Ascending aorta (tissue), 2 donors: ENCODE measurements around the gene PDE4B. TPM values are rescaled to one million over a fixed set of nuclear protein-coding genes. Genes with fewer than 3 reads are reported as not detected.

Experiments
- DNase-seq, 2 donors: peaks; one replicate each; pipeline ENCODE4 v3.0.0-alpha.2; 2019; ENCODE audit warnings: low spot score in 2 of 2
- H3K27ac ChIP-seq, 2 donors: fragments of 200-600 bp; sonication (generic); one replicate each; pipeline ENCODE4 v1.5.1; 2016 to 2017; ENCODE audit warnings: mild to moderate bottlenecking in 1 of 2
- H3K27me3 ChIP-seq: fragments of 200-600 bp; sonication (generic); one replicate; pipeline ENCODE4 v1.5.1; 2017
- H3K36me3 ChIP-seq, 2 donors: fragments of 200-600 bp; sonication (generic); one replicate each; pipeline ENCODE4 v1.5.1; 2016
- H3K4me1 ChIP-seq, 2 donors: fragments of 200-600 bp; sonication (generic); one replicate each; pipeline ENCODE4 v1.5.1; 2016 to 2017; ENCODE audit warnings: mild to moderate bottlenecking in 1 of 2
- H3K4me3 ChIP-seq, 2 donors: fragments of 200-600 bp; sonication (generic); one replicate each; pipeline ENCODE4 v1.5.1; 2016 to 2017; ENCODE audit warnings: mild to moderate bottlenecking in 1 of 2
- H3K9me3 ChIP-seq, 2 donors: fragments of 200-600 bp; sonication (generic); one replicate each; pipeline ENCODE4 v1.5.1; 2016
- intact Hi-C: fragments of 100-400 bp; cut with DNase I; formaldehyde crosslinking; loops from one replicate; pipeline ENCODE4 v1.15.1; 2023
- total RNA-seq: library from RNA; depleted of rRNA; stranded (reverse); fragments of >200 nt; gene quantifications from one replicate; pipeline ENCODE4 v1.1.0, GENCODE V29; 2016
- TF ChIP-seq, protein P1 (sequence below), 3 experiments: fragments of 200-600 bp in 2 of 3; fragments of 450-650 bp in 1 of 3; sonication (generic) in 2 of 3; IDR thresholded peaks; one replicate each; pipeline ENCODE4 v1.5.1; 2016 to 2019; ENCODE audit warnings: antibody characterized with exemption in 3 of 3, mild to moderate bottlenecking in 1 of 3, moderate library complexity in 1 of 3

Gene PDE4B
- total RNA-seq, 1 donor from 2014 or later, result 4.5 TPM

DNA sequence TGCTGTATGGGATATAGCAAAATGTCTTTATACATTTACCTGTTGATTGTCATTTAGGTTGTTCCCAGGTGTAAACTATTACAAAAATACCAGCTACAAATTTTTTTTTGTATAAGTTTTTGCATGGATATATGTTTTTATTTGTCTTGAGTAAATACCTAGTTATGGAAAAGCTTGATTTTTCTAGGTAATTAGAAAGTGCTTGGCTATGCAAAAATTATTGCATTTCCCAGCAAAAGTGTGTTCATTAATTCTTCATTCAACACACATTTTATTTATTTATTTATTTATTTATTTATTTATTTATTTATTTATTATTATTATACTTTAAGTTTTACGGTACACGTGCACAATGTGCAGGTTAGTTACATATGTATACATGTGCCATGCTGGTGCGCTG, 22.1 kb downstream of the PDE4B start:
- no peaks in the 10 kb centered on the region for H3K27me3 ChIP-seq
- no peak for DNase-seq
- no peaks in the 10 kb centered on the region for H3K4me1 ChIP-seq
- no peaks in the 10 kb centered on the region for H3K9me3 ChIP-seq
- no peaks in the 10 kb centered on the region for H3K36me3 ChIP-seq
- intact Hi-C loops, result no loop called here
- TF ChIP-seq, protein P1, sequence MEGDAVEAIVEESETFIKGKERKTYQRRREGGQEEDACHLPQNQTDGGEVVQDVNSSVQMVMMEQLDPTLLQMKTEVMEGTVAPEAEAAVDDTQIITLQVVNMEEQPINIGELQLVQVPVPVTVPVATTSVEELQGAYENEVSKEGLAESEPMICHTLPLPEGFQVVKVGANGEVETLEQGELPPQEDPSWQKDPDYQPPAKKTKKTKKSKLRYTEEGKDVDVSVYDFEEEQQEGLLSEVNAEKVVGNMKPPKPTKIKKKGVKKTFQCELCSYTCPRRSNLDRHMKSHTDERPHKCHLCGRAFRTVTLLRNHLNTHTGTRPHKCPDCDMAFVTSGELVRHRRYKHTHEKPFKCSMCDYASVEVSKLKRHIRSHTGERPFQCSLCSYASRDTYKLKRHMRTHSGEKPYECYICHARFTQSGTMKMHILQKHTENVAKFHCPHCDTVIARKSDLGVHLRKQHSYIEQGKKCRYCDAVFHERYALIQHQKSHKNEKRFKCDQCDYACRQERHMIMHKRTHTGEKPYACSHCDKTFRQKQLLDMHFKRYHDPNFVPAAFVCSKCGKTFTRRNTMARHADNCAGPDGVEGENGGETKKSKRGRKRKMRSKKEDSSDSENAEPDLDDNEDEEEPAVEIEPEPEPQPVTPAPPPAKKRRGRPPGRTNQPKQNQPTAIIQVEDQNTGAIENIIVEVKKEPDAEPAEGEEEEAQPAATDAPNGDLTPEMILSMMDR (IDR thresholded peaks at IDR 0.05), result no peak
- no peak overlapping the region for H3K4me3 ChIP-seq
- H3K27ac ChIP-seq, result no peak overlapping the region

DNA sequence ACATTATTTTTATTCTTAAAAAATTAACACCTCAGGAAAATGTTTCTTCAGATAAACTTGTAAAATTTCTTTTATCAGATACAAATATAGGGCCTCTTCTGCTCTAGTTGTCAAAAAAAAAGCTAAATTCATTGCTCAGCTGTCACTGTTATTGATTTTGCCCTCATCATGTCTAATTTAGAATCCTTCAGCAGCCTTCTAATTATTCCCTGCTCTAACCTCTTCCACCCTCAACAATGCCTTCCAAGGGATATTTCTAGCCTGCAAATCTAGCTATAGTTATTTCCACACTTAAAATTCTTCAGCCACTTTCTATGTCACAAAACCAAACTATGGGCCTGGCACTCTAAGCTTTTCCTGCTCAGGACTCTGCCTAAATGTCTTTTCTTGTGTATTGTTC, 25.2 kb downstream of the PDE4B start:
- Histone ChIP-seq H3K4me1 (no peaks in the 10 kb centered on the region), H3K4me3 (no peak overlapping the region), H3K9me3 (no peaks in the 10 kb centered on the region), H3K27ac (no peak overlapping the region), H3K36me3 (no peaks in the 10 kb centered on the region), H3K27me3 (no peaks in the 10 kb centered on the region)
- no peak for DNase-seq
- TF ChIP-seq, protein P1 (IDR thresholded peaks at IDR 0.05), result no peak
- intact Hi-C loops, result no loop called here

DNA sequence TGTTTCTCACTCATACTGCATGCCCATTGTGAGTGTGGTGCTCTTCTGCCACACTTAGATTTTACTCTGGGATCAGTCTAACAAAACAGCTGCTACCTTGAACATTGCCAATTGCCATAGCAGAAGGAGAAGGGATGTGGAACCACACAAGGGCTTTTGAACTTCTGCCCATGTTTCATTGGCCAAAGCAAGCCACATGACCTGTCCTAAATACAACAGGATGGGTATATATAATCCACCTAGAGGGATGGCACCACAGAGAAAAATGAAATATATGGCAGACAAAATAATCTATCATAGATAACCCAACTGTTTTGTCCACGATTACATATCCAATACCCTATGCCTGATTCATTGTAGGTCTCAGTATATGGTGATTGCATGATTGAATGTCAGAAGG, 26.3 kb downstream of the PDE4B start:
- TF ChIP-seq, protein P1 (IDR thresholded peaks at IDR 0.05), result no peak
- Histone ChIP-seq H3K4me1 (no peaks in the 10 kb centered on the region), H3K27me3 (no peaks in the 10 kb centered on the region), H3K36me3 (no peaks in the 10 kb centered on the region), H3K9me3 (no peaks in the 10 kb centered on the region), H3K4me3 (no peak overlapping the region), H3K27ac (no peak overlapping the region)
- intact Hi-C loops, result no loop called here
- no peak for DNase-seq

DNA sequence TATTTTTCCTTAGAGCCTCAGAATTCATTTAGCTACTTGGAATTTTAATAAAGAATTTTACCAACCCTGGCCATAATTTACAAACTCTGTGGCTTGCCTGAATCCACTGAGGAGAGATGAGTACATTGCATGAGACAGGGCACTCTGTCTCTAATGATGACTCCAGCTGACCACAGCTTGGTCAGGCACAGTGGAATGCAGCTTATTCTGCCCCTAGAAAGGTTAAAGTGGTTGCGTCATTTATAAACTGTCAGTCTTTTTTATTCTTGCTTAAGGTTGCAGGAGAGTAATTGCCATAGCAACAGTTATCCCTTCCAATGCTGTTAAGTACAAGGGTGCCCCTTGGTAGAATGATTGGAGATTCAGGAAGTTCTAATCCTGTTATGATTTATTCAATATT, 28.3 kb downstream of the PDE4B start:
- H3K36me3 ChIP-seq, result no peaks in the 10 kb centered on the region
- TF ChIP-seq, protein P1 (IDR thresholded peaks at IDR 0.05), result no peak
- H3K9me3 ChIP-seq, result no peaks in the 10 kb centered on the region
- DNase-seq, result no peak
- H3K27me3 ChIP-seq, result no peaks in the 10 kb centered on the region
- intact Hi-C loops, result no loop called here
- H3K27ac ChIP-seq, result no peak overlapping the region
- no peak overlapping the region for H3K4me3 ChIP-seq
- no peaks in the 10 kb centered on the region for H3K4me1 ChIP-seq

DNA sequence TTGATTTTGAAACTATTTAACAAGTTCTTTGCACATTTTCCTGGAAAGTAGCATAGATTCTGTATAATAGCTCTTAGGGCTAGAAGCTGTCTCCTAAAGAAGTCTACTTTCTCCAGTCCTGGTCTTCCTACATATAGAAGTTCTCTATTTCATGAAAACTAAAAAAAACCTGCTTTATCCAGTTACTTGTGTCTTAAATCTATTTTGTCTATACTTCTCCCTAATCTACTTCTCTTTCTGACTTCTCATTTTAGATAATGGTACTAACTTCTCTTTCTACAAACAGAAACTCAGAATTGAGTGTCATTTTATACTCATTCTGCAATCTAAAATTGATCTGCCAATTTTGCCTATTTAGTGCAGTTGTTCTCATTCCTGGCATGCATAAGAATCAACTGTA, 28.7 kb downstream of the PDE4B start:
- Histone ChIP-seq H3K4me1 (no peaks in the 10 kb centered on the region), H3K27ac (no peak overlapping the region), H3K27me3 (no peaks in the 10 kb centered on the region), H3K9me3 (no peaks in the 10 kb centered on the region), H3K4me3 (no peak overlapping the region), H3K36me3 (no peaks in the 10 kb centered on the region)
- TF ChIP-seq, protein P1 (IDR thresholded peaks at IDR 0.05), result no peak
- intact Hi-C loops, result no loop called here
- DNase-seq, result no peak

DNA sequence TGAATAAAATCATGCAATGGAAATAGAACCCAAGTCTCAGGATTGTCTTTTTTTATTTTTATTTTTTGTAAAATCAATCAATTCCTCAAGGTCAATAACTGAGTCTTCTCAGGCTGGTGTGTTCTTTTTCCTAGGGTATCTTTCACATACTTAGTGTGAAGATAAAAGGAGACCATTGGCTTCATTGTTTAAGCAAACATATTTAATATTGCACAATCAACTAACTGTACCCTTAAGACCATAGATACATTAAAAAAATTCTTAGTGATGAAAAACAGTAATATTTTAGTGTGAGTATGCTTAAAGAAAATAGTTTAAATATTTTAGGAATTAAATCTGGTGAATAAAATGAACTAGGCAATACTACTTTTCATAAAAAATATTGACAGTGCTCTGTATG, 31.4 kb downstream of the PDE4B start:
- Histone ChIP-seq H3K36me3 (no peaks in the 10 kb centered on the region), H3K4me1 (no peaks in the 10 kb centered on the region), H3K9me3 (no peaks in the 10 kb centered on the region), H3K27ac (no peak overlapping the region), H3K27me3 (no peaks in the 10 kb centered on the region), H3K4me3 (no peak overlapping the region)
- TF ChIP-seq, protein P1 (IDR thresholded peaks at IDR 0.05), result no peak
- intact Hi-C loops, result no loop called here
- DNase-seq, result no peak
